HG03442 (cell line): Measurements from ENCODE around the gene MEGF6.

Experiments used
- ATAC-seq: cut with Tn5 transposase; IDR thresholded peaks from one replicate; pipeline ENCODE4 v1.9.1; 2021; ENCODE audit warnings: mild to moderate bottlenecking, moderate library complexity; ENCODE audit not compliant: unreplicated experiment

The MEGF6 gene

DNA sequence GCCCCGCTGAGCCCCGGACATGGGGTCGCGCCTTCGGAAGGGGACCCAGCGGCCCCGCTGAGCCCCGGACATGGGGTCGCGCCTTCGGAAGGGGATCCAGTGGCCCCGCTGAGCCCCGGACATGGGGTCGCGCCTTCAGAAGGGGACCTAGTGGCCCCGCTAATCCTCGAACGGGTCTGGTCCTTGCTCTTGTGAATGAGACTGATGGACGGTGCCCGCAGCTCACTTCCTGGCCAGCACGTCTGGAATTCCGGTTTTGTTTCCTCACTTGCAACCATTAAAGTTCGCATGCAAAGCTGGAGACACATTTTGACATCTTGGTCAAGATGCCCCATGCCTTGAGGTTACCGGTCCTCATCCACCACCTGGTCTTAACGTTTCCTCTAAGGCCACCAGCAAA is 33.0 kb upstream of the MEGF6 start:
- no peak for ATAC-seq

DNA sequence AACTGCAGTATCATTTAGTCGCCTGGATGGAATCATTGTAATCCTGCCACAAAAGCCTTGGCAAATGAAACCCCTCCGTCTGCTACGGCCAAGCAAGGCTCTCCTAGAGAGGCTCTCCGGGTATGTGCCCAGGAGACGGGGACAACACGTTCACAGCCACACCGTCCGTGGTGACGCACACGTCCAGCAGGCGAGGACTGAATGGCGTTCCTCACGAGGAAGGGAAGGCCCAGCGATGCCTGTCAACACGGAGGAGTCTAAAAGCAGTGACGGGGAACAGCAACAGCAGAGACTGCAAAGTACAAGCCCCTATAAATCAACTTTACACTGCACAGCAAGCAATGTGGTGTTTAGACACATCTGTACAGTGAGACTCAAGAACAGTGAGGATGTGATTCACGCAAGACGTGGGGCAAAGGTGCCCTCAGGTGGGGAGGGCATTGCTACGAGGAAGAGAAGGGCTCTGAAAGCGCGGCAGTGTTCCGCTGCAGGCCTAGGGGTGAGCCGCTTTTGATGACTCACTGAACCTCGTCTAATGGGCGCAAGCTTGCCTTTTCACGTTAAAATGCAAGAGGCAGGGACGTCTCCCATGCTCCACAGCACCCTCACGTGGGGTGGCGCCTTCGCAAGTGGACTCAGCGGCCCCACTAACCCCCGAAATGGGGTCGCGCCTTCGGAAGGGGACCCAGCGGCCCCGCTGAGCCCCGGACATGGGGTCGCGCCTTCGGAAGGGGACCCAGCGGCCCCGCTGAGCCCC is 31.8 kb upstream of the MEGF6 start:
- ATAC-seq = no peak

DNA sequence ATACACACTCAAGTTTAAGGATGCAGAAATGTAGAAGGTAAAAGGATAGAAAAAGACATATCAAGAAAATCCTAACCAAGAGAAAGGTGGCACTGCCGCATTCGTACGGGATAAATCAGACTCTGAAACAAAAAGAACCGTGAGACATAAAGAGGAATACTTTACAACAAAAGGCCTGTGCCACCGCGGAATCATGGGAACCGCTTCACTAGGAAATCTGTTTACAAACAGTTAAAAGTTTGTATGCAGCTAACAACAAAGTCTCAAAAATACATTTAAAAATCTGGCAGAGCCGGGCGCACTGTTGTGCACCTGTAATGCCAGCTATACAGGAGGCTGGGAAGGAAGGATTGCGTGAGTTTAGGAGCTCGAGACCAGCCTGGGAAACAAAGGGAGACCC is 30.5 kb upstream of the MEGF6 start:
- ATAC-seq = no peak

DNA sequence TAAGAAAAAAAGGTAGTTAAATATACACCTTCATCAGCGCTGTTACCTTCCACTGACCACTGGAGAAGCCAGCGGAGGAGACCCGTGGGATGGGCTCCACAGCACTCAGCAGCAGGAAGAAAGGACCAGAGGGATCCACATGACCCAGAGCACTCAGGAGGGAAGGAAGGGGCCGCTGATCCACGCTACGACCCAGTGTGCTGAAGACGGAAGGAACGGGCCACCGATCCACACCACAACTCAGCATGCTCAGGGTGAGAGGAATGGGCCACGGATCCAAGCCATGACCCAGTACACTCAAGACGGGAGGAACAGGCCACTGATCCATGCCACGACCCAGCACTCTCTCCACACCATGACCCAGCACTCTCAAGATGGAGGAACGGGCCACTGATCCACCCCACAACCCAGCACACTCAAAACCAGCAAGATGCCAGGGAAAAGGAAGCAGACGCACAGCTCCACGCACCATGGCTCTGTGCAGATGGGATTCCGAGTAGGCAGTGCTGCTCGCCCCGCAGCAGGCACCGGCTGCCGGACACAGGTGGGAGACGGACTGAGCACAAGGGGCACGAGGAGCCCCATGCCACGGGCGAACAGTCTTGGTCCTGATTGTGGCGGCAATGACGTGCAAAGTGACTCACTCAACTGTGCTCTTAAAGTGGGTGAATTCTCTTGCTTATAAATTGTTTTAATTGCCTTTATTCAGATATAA is 29.9 kb upstream of the MEGF6 start:
- ATAC-seq = no peak

DNA sequence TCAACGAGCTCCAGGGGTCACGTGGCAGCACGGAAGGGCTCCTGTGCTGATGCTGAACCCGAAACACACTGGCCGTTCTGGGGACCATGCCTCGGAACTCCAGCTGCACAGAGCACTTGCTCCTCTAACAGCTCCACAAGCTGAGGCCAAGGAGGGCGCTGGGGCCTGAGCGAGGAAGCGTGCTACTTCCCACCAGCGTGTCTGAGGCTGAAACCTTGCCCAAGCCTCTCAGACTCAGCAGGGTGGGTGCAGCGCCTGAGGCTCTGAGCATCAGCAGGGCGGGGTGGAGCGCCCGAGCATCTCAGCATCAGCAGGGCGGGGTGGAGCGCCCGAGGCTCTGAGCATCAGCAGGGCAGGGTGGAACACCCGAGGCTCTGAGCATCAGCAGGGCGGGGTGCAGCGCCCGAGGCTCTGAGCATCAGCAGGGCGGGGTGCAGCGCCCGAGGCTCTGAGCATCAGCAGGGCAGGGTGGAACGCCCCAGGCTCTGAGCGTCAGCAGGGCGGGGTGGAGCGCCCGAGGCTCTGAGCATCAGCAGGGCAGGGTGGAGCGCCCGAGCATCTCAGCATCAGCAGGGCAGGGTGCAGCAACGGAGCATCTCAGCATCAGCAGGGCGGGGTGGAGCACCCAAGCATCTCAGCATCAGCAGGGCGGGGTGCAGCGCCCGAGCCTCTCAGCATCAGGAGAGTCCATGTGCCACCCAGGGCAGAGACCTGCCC is 29.0 kb upstream of the MEGF6 start:
- no peak for ATAC-seq

DNA sequence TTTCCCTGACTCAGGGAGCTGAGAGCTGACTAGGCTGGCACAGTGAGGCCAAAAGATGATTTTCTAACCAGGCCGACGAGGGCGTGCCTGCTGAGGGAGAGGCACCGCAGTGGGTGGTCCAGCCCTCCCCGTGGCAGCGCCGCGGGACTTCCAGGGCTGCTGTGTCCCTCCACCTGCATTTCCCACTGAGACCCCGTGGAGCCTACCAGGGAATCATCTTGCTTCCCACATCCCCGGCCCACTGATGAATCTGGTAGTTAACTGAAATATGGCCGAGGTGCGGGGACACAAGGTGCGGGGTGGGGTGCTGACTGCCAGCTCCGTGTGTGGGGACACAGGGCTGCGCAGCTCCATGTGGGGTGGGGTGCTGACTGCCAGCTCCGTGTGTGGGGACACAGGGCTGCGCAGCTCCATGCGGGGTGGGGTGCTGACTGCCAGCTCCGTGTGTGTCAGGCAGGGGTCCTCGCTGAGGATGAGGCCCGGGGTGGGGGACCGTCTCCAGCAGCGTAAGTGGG is 28.1 kb upstream of the MEGF6 start:
- ATAC-seq = no peak

DNA sequence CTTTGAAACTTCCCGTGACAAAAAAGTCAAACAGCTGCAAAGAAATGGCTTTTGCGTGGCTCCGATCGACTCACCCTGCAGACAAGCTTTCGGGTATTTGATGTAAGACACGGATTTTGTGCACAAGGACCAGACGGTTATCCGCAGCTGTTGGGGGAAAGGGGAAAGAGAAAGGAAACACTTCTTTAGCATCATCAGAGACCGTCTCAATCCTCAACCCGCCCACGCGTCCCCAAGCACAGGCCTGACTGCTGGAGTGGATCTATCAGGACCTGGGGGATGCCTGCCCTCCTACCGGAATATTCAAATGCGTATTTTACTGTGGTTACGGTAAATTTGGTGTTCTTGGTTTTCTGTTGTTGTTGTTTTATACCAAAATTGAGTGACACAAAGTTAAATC is 27.4 kb upstream of the MEGF6 start:
- ATAC-seq = no peak

DNA sequence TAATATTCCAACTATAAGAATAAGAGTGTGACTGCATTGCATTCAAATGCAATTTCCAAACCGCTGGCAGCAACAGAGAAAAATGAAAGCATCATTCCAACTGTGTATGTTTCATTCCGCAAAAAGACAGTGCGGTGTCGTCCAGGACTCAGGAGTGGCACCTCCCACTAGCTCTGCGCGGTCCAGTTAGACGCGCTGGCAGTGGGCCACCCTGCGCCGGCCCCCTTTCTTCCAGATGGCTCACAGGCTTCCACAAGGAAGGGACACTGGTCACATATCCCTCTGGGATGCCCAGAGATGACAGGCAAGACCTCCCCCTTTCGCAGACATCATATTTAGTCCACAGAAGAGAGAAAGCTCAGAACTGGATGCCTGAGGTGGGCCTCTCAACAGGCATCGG is 26.7 kb upstream of the MEGF6 start:
- no peak for ATAC-seq

DNA sequence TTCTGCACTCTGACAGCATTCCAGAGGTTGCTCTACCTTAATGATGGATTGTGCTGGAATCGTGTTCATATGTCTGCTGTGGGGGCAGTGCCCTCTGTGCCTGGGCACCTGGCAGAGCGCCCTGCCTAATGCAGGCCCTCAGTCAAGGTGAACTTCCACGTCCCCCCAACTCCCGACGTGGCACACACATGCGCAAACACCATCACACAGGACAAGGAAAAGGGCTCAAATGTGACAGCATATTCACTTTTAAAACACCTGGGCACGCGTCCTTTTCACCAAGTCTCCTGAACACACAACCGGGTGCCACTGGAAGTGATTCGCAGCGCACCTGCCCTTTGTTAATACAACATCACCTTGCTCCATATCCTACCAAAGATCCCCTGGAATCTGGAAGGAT is 25.2 kb upstream of the MEGF6 start:
- ATAC-seq = no peak

DNA sequence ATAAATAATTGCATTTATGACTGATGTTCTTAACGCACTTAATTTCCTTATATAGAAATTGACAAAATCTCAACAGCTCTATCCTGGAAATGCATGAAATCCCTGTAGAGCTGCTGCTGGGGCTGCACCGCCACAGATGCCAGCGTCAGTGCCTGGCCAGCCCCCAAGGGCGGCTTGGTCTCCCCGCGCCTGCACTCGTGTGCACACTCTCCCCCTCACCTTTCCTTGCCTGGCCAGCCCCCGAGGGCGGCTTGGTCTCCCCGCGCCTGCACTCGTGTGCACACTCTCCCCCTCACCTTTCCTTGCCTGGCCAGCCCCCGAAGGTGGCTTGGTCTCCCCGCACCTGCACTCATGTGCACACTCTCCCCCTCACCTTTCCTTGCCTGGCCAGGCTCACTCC is 24.8 kb upstream of the MEGF6 start:
- ATAC-seq = no peak

DNA sequence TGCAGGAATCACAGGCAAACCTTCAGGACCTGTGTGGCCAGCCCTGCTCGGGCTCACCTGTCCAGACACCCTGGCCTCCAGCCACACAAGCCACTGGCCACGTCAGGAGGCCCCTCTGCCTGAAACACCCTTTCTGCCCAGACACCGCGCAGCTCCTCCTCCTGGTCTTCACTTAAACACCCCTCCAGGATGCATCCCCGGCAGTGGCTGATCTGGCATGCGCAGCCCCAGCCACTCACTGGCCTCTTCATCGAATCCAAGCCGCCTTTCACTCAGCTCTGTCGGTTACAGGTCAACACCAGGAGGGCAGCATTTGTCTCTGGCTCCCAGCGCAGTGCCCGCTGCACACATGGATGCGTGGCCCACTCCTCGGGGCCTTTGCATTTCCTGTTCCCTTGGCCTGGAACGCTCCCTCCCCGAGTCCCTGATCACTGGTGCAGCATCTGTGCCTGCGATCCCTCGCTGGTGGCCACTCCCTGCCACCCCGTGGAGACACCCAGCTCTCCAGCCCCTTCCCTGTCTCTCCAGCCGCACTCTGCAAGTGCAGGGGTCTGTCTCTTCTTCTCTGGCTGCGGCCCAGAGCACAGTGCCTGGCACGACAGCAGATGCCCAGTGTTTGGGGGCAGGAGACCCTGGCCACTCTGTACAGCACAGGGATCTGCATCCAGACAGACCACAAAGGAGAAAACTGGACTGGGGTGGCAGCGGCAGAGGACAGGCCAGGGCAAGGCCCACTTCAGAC is 22.9 kb upstream of the MEGF6 start:
- no peak for ATAC-seq

DNA sequence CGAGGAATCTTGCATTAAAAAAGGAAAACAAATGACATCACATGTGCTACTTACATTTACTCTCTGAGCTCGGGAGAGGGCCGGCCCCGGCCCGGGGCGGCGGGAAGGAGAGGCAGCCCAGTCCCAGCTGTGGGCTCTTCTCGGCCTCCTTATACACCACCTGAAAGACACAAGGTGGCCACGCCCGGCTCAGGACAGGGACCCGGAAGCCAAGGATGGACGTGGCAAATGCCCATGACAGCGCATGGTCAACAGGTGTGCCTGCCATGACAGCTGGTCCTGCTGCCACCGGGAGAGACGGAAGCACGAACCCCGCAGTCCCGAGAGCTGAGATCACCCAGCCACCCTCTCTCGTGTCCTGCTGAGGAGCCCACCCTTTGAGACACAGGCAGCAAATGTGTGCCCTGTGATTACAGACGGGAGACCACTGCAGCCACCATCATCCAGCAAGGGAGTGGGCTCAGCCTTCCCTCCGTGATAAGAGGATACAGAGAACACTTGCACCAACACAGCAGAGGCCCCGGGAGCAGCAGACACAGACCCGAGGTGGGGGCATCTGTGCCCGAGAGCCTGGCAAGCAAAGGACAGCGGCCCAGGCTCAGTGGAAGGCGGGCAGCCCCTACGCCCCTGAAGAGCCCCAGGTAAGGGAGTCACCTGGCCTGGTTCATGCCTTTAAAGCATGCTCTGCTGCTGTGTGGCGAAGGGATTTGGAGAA is 22.2 kb upstream of the MEGF6 start:
- no peak for ATAC-seq

DNA sequence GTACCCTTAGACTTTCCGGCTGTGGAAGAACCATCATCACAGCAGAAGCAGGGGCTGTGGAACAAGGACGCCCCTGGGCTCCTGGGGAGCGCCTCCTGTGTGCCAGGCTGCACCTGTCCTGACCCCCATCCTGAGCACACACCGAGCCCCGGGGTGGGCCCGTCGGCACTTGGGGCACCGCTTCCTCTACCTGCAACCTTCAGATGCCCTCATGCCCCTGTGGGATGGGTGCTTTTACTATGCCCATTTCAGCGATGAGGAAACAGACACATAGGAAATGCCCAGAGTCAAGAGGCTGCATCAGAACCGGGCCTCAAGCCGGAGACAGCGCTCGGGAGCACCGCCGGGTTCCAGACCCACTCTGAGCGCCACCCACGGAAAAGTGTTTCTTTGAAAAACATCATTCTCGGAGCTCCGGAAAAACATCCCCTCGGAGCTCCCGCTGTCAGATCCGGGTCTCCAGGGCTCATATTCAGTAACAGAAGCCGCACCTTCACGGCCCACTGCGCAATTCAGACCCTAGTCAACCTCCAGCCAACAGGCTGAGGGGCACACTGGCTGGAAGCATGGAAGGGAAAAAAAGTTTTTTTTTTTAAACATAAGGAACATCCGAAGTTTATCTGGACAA is 21.5 kb upstream of the MEGF6 start:
- no peak for ATAC-seq

DNA sequence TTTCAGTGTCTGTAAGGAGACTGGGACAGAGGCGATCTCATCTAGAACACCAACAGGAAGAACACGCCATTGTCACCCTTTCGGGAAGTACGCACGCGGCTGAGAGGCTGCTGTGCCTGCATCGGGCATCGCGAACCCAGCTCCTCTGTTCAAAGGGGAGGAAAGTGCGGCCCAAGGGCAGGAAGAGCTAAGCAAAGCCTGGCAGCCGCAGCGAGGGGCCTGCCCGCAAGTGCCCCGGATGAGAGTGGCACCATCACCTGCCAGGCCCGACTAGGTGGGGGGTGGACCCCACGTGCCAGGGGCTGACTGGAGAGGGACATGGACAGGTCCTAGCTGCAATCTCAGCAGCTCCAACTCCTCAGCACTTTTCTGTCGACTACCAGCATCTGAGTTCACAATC is 21.0 kb upstream of the MEGF6 start:
- no peak for ATAC-seq

DNA sequence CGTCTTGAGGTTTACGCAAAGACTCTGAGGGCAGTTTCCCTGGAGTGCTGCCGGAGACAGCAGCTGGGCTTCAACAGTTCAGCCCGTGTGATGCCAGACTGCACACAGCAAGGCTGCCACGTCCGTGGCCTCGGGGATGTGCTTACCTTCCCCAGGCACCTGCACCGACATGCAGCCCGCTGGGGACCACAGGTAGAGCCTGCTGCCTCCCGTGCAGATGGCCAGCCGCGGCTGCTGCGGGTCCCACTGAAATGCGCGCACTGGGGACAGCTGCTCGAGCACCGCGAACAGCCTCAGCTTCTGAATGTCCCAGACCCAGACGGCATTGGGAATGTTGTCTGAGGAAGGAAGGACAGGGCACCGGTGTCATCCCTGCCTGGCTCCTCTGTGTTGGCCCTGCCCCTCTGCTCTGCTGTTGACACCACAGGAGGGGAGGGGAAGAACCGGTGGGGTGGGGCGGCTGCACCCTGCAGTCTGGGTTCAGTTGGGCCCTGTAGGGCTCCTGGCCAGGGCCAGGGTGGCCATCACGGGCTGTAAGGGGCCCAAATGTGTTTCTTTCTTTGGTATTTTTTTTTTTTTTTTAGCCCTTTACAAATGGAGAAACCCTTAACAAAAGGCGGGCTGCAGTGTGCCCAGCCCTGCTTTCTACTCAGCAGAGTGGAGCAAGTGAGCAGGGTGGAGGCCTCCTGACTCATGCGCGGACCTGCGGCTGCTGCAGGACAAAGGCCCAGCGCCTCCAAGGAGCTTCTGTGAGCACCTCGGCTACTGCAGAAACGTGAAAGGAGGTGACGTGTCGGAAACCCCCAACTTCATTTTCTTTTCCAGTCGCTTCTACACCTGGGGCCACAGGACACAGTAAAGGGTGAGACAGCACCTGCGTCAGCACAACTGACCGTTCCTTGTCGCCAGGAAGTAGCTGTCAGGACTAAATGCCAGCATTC is 20.3 kb upstream of the MEGF6 start:
- ATAC-seq = no peak

DNA sequence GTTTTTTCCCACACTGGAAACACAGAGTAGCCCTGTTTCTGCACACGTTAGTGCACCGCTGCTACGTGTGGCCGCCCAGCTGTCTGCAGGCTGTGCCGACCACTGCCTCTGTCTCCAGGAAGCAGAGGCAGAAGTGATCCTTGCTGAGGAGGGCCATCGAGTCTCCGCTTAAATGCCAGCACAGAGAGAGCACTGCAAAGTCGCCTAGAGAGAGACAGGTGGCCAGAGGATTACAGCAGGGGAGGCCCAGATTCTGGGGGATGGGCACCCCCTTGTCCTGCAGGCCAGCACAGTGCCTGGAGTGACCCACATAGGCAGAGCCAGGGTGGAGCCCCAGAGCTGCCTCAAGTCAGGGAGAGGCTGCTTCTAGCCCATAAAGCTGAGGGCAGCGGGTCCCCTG is 19.6 kb upstream of the MEGF6 start:
- no peak for ATAC-seq

DNA sequence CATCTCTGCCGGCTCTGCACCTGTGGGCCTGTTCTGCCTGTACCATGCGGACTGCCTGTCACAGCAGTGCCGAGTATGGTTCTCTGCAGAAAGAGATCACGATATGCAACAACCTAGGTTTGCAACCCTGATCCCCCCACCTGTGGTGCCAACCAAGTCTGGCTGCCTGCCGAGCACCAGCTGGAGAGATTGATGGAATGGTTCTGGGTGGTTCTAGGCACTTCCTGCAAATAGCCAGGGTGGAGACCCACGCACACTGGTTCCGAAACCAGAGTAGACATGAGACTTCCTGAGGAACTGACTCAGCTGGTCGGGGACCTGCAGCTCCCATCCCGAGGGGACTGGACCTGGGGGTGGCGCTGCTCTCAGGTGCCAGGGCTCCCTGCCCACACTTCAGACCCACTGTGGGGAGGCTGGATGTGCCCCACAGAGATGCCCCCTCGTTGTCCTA is 18.9 kb upstream of the MEGF6 start:
- no peak for ATAC-seq

DNA sequence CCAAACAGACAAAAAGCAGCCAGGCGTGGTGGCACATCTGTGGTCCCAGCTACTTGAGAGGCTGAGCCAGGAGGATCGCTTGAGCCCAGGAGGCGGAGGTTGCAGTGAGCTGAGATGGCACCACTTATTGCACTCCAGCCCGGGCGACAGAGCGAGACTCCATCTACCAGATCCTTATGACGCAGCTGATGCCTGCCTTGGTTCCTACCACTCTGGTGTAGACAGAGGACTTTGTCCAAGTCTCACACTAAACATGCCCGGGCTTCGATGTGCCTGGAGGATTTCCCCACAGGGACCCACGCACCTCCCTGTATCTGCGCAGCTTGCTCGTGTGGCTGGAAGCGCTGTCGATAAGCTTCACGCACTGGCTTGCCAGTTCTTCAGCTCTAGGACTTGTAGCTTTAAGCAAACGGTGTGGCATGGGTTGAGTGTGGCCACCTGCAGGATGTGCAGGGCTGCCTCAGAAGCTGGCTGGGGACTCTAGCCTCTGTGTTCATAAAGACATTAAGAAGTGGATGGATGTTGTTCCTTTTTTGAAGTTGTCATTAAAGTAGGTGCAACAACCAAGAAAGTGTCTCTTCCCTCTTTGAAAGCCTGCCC is 18.4 kb upstream of the MEGF6 start:
- ATAC-seq = no peak
